ENCODE data around the gene WDFY4. TPM values are rescaled to one million over a fixed set of nuclear protein-coding genes. Genes with fewer than 3 reads are reported as not detected.

The WDFY4 gene
- total and polyA plus RNA-seq, 9 of the 15 experiments (the other 6 are each of a cell fraction or from before 2014, with no cell fraction given): 0.01 to 0.02 (median 0.01) TPM; not detected in 6

GRCh38 chr10:48768144-48768766 is 83.6 kb downstream of the WDFY4 start (continued):
- TF ChIP-seq AFF4 (CRISPR knock-in tag; IDR thresholded peaks at IDR 0.05): no peak
- TF ChIP-seq XRCC3 (IDR thresholded peaks at IDR 0.05): no peak
- no peak for TF ChIP-seq SUPT5H (IDR thresholded peaks at IDR 0.05)
- TF ChIP-seq ZNF76 (CRISPR knock-in tag; IDR thresholded peaks at IDR 0.05; ENCODE audit: borderline replicate concordance): no peak
- TF ChIP-seq RBM39 (optimal IDR thresholded peaks at IDR 0.05; ENCODE audit: low read depth, low read length): no peak
- no peak for TF ChIP-seq FOXK2 (conservative IDR thresholded peaks at IDR 0.05 in 1 of 2, IDR thresholded peaks at IDR 0.05 in 1 of 2; ENCODE audit: low read depth in 2 of 2)
- TF ChIP-seq ZNF764 (CRISPR knock-in tag; IDR thresholded peaks at IDR 0.05; ENCODE audit: low read depth): no peak
- no peak for TF ChIP-seq SETDB1 (IDR thresholded peaks at IDR 0.05; ENCODE audit: low read length)
